Right cardiac atrium (tissue), 5 donors: ENCODE data around the gene OR5B12. TPM values are rescaled to one million over a fixed set of nuclear protein-coding genes. Genes with fewer than 3 reads are reported as not detected.
"Not testable (repeated sequence)": the region's sequence is repeated elsewhere in the genome, so short reads cannot be mapped to it uniquely, and the experiment has no call there.

ENCODE experiments used
- ATAC-seq, 2 donors: fragments of 200-7000 bp; cut with Tn5 transposase; one replicate each; pipeline versions ENCODE4 v1.8.0 to v1.9.1; 2020; ENCODE audit warnings: moderate library complexity in 2 of 2, mild to moderate bottlenecking in 1 of 2
- DNase-seq, 3 donors: peaks; one replicate each; pipeline ENCODE4 v3.0.0-alpha.2; 2020
- H3K27ac ChIP-seq: one replicate; pipeline ENCODE4 v1.5.1; 2013; ENCODE audit warnings: mild to moderate bottlenecking, low read length, control low read depth, moderate library complexity
- H3K27me3 ChIP-seq: one replicate; pipeline ENCODE4 v1.6.1; 2013; ENCODE audit not compliant: control insufficient read depth, insufficient read depth
- H3K4me1 ChIP-seq: one replicate; pipeline ENCODE4 v1.6.1; 2013; ENCODE audit warnings: low read length; ENCODE audit not compliant: control insufficient read depth, insufficient read depth
- H3K4me3 ChIP-seq: one replicate; pipeline ENCODE4 v1.5.1; 2013; ENCODE audit warnings: low read length, control low read depth
- H3K9me3 ChIP-seq: one replicate; pipeline ENCODE4 v1.6.1; 2013; ENCODE audit warnings: low read length; ENCODE audit not compliant: control insufficient read depth
- WGBS: extraction: QIAGEN DNeasy Blood & Tissue Kit; methylation state at CpG from one replicate; pipeline ENCODE4 v1.1.7; 2013; 5-methylcytosine and 5-hydroxymethylcytosine counted together
- intact Hi-C, 4 donors: fragments of 100-400 bp; cut with DNase I; formaldehyde crosslinking; loops; one replicate each; pipeline versions ENCODE4 v1.11.0 to v1.14.0; 2022 to 2023
- polyA plus RNA-seq: library from polyadenylated mRNA; stranded (reverse); fragments of 200-250 nt; gene quantifications from one replicate; pipeline ENCODE4 v1.2.3, GENCODE V29; 2013
- total RNA-seq, 4 donors: library from RNA; stranded (reverse); fragmentation: NEBNext Ultra II Directional; extraction: Animal tissue kit (Norgen Biotek cat#: 25700); gene quantifications; one replicate each; pipeline ENCODE4 v1.2.1, GENCODE V29; 2021
- donor health status: healthy with polysubstance abuse.
- donor health status: DM: no; HTN: yes; CAD: no.
- donor health status: DM: no; HTN: no; CAD: no.
- donor health status: DM: no; HTN: yes; CAD: no; lungs with severe emphysema.
- donor health status: DM: yes; HTN: yes; CAD: no.

The OR5B12 gene
- total and polyA plus RNA-seq, 5 donors: not detected

- intact Hi-C loops: no loop called here
- Histone ChIP-seq H3K27ac (no peak overlapping the region), H3K9me3 (no peaks in the 10 kb centered on the region), H3K4me3 (no peak overlapping the region), H3K4me1 (no peaks in the 10 kb centered on the region), H3K27me3 (no peaks in the 10 kb centered on the region)
- no peak for ATAC-seq
- WGBS: 38% methylated on average over 3 of the region's 3 CpGs
- DNase-seq: no peak
Observed at GRCh38 chr11:58433638-58434203, 8.3 kb downstream of the OR5B12 start.

GRCh38 chr11:58429273-58429672 lies 12.8 kb downstream of the OR5B12 start:
- Histone ChIP-seq H3K27ac (no peak overlapping the region), H3K4me1 (no peaks in the 10 kb centered on the region), H3K9me3 (no peaks in the 10 kb centered on the region), H3K4me3 (no peak overlapping the region), H3K27me3 (no peaks in the 10 kb centered on the region)
- ATAC-seq (no peak), DNase-seq (no peak)
- intact Hi-C loops: no loop called here
- WGBS: 24% methylated on average over 1 of the region's 1 CpG

DNA sequence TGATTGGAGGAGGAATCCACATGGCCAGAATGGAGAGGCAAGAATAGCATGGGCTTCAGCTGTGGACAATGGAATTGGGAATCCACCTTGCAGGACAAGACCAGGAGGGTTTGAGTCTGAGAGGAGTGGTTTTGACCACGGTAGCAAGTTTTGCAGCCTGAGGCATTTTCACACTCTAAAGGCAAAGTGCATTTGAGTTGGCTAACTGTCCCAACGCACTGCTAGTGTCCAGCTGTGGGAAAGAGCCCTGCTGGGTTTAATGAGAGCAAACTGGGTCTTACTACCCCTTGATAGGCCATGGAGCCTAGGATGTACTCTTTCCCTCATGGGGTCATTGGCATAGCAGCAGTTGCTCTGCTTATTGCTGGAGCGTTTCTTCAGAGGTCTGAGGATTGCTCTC lies 14.0 kb downstream of the OR5B12 start, which contains the start of gene OR5B2:
Gene OR5B2, minus strand, starts transcription at position 101 of the 400 bp plus-strand sequence. CDS start 4,860 bp downstream, outside the sequence.
- no peaks in the 10 kb centered on the region for H3K27me3 ChIP-seq
- no peak for DNase-seq
- WGBS: 70% methylated on average over 3 of the region's 3 CpGs
- ATAC-seq: no peak
- H3K4me3 ChIP-seq: no peak within 1 kb of the TSS
- H3K9me3 ChIP-seq: no peaks in the 10 kb centered on the region
- H3K27ac ChIP-seq: no peak within 1 kb of the TSS
- H3K4me1 ChIP-seq: no peaks in the 10 kb centered on the region
- intact Hi-C loops: no loop called here

GRCh38 chr11:58406774-58407173 lies 35.3 kb downstream of the OR5B12 start, which contains the start of gene OR5B3:
TSS of gene OR5B3 (minus strand) at chr11:58406874. CDS start at chr11:58403409, 3,465 bp downstream.
- intact Hi-C loops: no loop called here
- no peak for DNase-seq
- H3K27me3 ChIP-seq: no peaks in the 10 kb centered on the region
- 55% methylated on average over 1 of the region's 1 CpG for WGBS
- no peaks in the 10 kb centered on the region for H3K4me1 ChIP-seq
- no peaks in the 10 kb centered on the region for H3K9me3 ChIP-seq
- ATAC-seq: no peak
- H3K4me3 ChIP-seq: no peak within 1 kb of the TSS
- H3K27ac ChIP-seq: no peak within 1 kb of the TSS

- H3K4me3 ChIP-seq, intact Hi-C loops, ATAC-seq, H3K27me3 ChIP-seq, H3K4me1 ChIP-seq, H3K27ac ChIP-seq, DNase-seq, H3K9me3 ChIP-seq: not testable (repeated sequence)
- WGBS: 73% methylated on average over 1 of the region's 2 CpGs
Observed at GRCh38 chr11:58399622-58400021, 42.4 kb downstream of the OR5B12 start.

DNA sequence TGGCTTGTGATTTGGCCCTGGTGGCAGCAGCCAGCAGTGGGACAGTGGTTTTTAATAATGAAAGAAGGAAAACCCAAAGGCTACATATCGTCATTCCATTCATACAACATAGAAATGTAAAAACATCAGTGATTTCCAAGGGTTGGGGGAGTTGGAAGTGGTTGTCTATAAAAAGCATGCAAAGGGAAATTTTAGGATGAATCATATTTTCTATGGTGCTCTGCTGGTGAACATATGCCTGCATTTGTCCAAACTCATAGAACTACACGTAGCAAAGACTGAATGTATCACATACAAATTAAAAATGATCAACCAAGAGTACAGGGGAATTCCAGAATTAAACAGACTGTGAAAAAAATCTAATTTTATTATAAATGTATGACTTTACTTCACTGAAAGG lies 46.5 kb downstream of the OR5B12 start:
- no peak for ATAC-seq
- Histone ChIP-seq H3K27ac (no peak overlapping the region), H3K4me3 (no peak overlapping the region), H3K4me1 (no peaks in the 10 kb centered on the region), H3K27me3 (no peaks in the 10 kb centered on the region), H3K9me3 (no peaks in the 10 kb centered on the region)
- DNase-seq: no peak
- intact Hi-C loops: no loop called here
- WGBS: 82% methylated on average over 2 of the region's 2 CpGs

- intact Hi-C loops: no loop called here
- no peaks in the 10 kb centered on the region for H3K9me3 ChIP-seq
- H3K4me3 ChIP-seq: no peak overlapping the region
- H3K27ac ChIP-seq: no peak overlapping the region
- no peaks in the 10 kb centered on the region for H3K27me3 ChIP-seq
- ATAC-seq: no peak
- no peaks in the 10 kb centered on the region for H3K4me1 ChIP-seq
- DNase-seq: no peak
Observed at GRCh38 chr11:58394195-58394594, 47.8 kb downstream of the OR5B12 start.

DNA sequence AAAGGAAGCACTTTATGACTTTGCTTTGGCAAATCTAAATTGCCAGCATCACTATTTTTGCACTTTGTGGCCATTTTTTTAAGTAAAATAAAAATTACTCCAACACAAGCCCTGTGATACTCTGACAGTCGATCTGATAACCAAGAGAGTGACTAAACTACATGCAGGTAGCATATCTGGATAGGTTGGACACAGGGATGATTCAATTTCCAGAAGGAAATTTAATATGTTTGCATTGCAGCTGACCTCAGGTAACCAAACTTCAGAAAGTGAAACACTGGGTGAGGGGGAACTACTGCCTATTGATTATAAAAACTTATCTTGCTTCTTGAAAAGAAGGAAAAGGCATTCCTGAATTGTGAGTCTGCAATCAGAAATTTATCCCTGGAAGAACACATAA lies 49.3 kb downstream of the OR5B12 start:
- Histone ChIP-seq H3K4me3 (no peak overlapping the region), H3K4me1 (no peaks in the 10 kb centered on the region), H3K27me3 (no peaks in the 10 kb centered on the region), H3K27ac (no peak overlapping the region), H3K9me3 (no peaks in the 10 kb centered on the region)
- DNase-seq (no peak), ATAC-seq (no peak)
- intact Hi-C loops: no loop called here
- 33% methylated on average over 1 of the region's 1 CpG for WGBS

GRCh38 chr11:58391879-58392278 lies 50.2 kb downstream of the OR5B12 start:
- ATAC-seq: no peak
- no peak for DNase-seq
- H3K9me3 ChIP-seq: no peaks in the 10 kb centered on the region
- no peak overlapping the region for H3K27ac ChIP-seq
- no peaks in the 10 kb centered on the region for H3K27me3 ChIP-seq
- 92% methylated on average over 1 of the region's 1 CpG for WGBS
- H3K4me3 ChIP-seq: no peak overlapping the region
- no peaks in the 10 kb centered on the region for H3K4me1 ChIP-seq
- intact Hi-C loops: no loop called here

GRCh38 chr11:58390551-58391063 lies 51.4 kb downstream of the OR5B12 start:
- intact Hi-C loops: no loop called here
- ATAC-seq (no peak), DNase-seq (peak in 2 of 3 donors; percentile 24 to 40)
- Histone ChIP-seq H3K9me3 (no peaks in the 10 kb centered on the region), H3K27me3 (no peaks in the 10 kb centered on the region), H3K27ac (no peak overlapping the region), H3K4me3 (no peak overlapping the region), H3K4me1 (no peaks in the 10 kb centered on the region)
- 85% methylated on average over 18 of the region's 18 CpGs for WGBS
